ENCODE data around the gene SLC4A8.
A peak's percentile ranks its signal among the peaks of the same experiment; 100 is the strongest.

Gene SLC4A8

DNA sequence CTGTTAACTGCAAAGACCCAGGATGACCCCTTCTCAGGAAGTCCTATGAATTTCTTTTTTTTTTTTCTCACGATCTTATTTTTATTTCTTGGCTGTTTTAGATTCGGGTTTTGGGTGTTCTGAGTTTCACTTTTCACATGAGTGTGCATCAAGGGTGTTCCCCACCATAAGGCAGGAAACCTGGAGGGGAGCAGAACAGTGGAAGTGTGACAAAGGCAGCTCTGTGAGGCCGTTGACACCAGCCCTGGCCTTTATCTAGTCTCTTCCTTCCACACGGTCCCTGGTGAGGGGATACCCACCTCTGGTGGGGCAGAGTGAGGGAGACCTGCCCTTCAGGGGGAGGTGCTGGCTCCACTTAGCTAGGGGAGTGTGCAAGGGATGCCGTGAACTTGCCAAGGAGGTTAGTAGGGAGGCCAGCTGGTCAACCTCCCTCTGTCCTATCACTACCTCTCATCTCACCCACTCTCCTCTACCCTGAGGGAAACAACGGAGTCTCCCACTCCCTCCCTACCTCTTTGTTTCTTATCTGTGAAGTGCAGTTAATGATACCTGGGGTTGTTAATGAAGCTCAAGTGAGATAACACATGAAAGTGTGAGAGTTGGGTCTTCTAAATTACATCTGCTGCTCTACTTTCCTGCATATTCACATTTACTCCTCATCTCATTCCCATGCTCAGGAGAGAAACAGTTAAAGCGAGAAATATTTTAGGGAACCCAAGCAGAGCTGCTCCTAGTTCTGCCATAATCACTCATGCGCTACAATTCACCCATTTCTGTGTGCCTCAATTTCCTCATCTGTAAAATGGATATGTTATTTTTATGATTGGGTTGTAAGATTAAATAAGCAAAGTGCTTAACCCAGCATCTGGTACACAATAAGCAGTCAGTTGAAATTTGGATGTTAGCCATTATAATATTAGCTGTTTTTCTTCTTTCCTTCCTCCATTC, 29.1 kb upstream of the SLC4A8 start:
- peak; percentile 22 to 23 for DNase-seq

DNA sequence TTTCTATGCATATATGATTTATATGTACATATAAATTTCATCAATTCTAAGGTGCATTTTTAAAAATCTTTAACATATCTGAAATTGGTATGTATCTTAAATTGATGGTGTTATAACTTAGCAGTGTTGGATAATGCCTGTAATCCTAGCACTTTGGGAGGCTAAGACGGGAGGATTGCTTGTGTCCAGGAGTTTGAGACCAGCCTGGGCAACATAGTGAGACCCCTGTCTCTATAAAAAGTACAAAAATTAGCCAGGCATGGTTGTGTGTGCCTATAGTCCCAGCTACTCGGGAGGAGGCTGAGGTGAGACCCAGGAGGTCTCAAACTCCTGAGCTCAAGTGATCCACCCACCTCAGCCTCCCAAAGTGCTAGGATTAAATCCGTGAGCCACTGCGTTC, 27.0 kb upstream of the SLC4A8 start:
- DNase-seq = no peak

DNA sequence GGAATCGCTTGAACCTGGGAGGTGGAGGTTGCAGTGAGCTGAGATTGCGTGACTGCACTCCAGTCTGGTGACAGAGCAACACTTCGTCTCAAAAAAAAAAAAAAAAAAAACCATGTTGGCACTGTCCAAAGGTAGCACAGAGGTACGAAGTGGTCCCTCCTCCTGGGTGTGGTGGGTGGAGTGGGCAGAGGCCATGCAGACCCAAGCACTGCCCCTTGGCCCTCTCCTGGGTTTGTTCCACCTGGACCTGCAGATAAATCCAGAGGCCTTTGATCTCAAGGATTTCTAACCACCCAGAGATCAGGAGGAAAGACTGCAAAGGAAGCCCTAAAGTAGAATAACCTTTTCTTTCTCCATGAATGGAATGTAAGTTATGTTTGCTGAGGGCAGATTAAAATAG, 24.7 kb upstream of the SLC4A8 start:
- DNase-seq = no peak

DNA sequence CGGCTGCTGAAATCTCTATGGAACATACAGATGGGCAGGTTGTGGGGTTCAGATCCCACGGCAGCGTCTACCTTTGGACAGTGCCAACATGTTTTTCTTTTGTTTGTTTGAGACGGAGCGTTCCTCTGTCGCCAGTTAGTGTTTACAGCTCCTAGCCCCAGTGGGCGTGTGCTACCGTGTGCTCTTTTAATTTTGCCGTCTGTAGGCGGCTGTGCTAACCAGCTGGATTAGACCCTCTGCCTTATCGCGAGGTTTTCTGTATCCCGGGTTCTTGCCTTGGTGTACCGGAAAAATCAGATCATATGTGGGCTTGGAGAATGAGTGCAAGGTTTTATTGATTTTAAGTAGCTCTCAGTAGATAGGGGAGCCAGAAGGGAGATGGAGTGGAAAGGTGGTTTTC, 23.6 kb upstream of the SLC4A8 start:
- DNase-seq = no peak

DNA sequence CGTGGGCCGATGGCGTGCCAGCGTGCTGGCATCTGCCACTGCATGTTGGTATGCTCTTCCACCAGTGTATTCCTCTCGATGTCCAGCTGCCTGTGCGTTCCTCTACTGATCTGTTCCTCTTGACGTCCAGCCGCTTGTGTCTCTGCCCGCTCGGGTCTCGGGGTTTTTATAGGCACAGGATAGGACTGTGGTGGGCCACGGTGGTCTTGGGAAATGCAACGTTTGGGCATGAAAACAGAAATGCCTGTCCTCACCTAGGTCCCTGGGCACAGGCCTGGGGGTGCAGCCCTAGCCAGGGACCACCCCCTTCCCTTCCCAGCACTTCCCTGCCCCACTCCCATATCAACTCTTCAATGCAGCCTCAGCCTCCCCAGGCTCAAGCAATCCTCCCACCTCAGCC, 23.1 kb upstream of the SLC4A8 start:
- DNase-seq = no peak

GRCh38 chr12:51401900-51402299, 22.7 kb upstream of the SLC4A8 start:
- DNase-seq = no peak

DNA sequence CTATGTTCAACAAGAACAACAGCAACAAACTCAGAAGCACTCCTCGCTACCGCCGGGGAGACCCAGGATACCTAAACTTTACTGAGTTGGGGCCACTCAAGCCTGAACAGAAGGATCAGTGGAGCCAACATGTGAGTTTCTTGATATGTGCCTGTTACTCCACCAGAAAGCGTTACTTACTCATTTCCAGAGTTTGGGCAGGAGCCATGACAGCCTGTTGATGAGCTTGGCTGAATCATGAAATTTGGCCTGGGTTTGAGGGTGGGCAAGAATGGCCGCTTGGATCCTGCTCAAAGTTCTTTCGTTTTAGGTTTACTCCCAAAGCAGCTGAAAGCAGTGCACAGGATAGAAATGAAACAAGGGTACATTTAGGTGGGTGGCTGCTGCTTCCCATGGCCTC, 21.5 kb upstream of the SLC4A8 start:
- no peak for DNase-seq

GRCh38 chr12:51403681-51404136, 20.9 kb upstream of the SLC4A8 start:
- peak in 1 of 2 donors; percentile 44 for DNase-seq

GRCh38 chr12:51404627-51405026, 20.0 kb upstream of the SLC4A8 start:
- no peak for DNase-seq

- no peak for DNase-seq
Measured at GRCh38 chr12:51405801-51406207, 18.8 kb upstream of the SLC4A8 start.

DNA sequence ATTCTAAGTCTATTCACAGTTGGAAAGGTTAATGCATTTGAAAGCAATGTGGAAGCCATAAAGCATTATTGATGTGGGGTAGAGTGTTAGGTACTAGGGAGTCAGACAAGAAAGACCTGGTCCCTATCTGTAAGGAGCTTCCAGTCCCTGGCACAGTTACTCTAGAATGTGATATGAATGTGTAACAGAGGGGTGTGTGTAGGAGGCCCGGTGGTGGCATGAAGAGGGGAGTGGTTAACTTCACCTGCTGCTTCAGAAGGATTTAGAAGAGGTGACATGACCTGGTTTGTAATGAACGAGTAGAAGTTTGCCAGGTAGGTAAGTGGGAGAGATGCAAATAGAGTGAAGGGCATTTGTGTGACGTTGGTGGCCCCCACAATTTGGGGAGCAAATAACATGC, 18.3 kb upstream of the SLC4A8 start:
- no peak for DNase-seq

DNA sequence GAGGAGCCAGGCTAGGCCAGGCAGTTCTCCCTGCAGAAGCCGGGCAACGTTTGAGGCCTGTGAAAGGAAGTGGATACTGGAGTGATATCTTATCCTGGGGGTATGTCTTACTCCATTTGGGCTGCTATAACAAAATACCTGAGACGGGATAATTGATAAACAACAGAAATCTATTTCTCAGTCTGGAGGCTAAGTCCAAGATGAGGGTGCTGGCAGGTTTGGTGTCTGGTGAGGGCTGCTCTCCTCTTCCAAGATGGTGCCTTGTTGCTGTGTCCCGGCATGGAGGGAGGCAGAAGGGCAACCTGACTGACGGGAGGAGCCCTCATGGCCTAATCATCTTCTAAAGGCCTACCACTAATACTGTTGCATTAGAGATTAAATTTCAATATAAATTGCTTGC, 17.8 kb upstream of the SLC4A8 start:
- DNase-seq = no peak

DNA sequence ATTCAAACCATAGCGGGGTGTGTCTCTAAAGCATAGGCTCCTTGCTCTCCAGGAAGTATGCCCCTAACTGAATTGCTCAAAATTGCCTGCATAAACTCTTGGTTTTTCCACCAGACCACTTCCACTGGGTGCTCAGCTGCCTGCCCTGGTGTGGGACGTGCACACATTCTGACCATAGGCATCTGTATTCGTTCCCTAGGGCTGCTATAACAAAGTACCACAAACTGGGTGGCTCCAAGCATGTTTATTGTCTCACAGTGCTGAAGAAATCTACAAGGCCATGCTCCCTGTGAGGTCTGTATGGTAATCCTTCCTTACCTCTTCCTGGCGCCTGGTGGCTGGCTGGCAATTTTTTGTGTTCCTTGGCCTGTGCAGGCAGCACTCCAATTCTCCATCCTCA, 17.0 kb upstream of the SLC4A8 start:
- DNase-seq = no peak

- DNase-seq = no peak
Measured at GRCh38 chr12:51409846-51410245, 14.8 kb upstream of the SLC4A8 start.

DNA sequence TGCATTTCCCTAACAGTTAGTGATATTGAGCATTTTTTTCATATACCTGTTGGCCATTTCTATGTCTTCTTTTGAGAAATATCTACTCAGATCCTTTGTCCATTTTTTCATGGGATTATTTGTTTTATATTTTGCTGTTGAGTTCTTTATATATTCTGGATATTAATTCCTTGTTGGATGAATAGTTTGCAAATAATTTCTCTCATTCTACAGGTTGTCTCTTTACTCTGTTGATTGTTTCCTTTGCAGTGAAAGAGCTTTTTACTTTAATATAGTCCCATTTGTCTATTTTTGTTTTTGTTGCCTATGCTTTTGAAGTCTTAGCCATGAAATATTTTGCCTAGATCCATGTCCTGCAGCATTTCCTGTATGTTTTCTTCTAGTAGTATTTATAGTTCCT, 11.5 kb upstream of the SLC4A8 start:
- no peak for DNase-seq

- no peak for DNase-seq
Measured at GRCh38 chr12:51413791-51414190, 10.8 kb upstream of the SLC4A8 start.

- DNase-seq = no peak
Measured at GRCh38 chr12:51415931-51416330, 8.7 kb upstream of the SLC4A8 start.

- DNase-seq = no peak
Measured at GRCh38 chr12:51417826-51418225, 6.8 kb upstream of the SLC4A8 start.

- DNase-seq = no peak
Measured at GRCh38 chr12:51419425-51420193, 5.0 kb upstream of the SLC4A8 start.

DNA sequence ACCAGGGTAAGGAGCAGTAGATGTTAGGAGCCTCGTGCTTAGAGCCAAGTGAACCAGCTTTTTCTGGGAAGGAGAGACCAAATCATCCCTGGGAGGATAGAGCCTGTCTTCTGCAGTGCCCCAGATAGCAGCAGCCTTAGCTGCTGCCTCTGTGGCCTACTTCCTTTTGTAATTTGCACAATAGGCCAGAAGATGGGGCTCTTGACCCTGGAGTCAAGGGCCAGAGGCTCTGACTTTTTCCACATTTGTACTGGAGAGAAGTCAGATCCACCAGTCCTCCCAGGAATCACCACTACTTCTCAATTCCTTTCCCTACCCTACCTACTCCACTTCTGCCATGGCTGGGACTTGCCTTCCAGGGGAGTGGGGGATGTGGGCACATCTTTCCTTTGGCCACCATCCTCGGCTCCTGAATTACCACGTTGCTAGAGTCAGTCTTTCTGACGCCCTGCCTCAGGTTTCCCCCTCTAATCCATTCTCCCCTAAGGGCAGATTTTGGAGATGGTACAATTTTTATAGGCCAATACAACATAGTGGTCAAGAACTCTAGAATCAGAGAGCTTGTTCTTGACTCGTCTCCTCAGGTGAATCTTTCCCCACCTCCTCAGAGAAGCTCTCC, 3.3 kb upstream of the SLC4A8 start:
- peak; percentile 25 to 67 for DNase-seq

- DNase-seq = no peak
Measured at GRCh38 chr12:51424094-51424661, 453 bp upstream of the SLC4A8 start.

- no peak for DNase-seq
Measured at GRCh38 chr12:51428256-51428655, 3.6 kb downstream of the SLC4A8 start.

GRCh38 chr12:51429700-51430099, 5.1 kb downstream of the SLC4A8 start:
- DNase-seq = no peak

Data from CD4-positive, alpha-beta T cell treated with Interleukin-1 beta for 1 hour (primary cell).